WTC11 (cell line): Measurements from ENCODE around the gene ATP5F1D. TPM values are rescaled to one million over a fixed set of nuclear protein-coding genes. Genes with fewer than 3 reads are reported as not detected.

Source experiments
- ATAC-seq: fragments of 200-7000 bp; cut with Tn5 transposase; 2 replicates; pipeline ENCODE4 v1.10.0; 2021; ENCODE audit warnings: mild to moderate bottlenecking, moderate library complexity
- CTCF ChIA-PET: fragments of 300-600 bp; sonication (Branson Sonifier 250); formaldehyde crosslinking; loops from one replicate; lab custom pipeline; 2021; ENCODE audit warnings: antibody characterized with exemption; lab: Charles Lee
- POLR2A ChIA-PET: fragments of 350-600 bp; sonication (Branson Sonifier 250); formaldehyde crosslinking; loops from one replicate; lab custom pipeline; 2021; ENCODE audit warnings: antibody characterized with exemption; lab: Charles Lee
- DNase-seq: peaks from one replicate; pipeline ENCODE4 v3.0.0; 2021; ENCODE audit warnings: low spot score
- H3K27ac Mint-ChIP-seq: 2 replicates; pipeline ENCODE4 v1.8.0; 2021; ENCODE audit warnings: mixed read lengths
- H3K27me3 Mint-ChIP-seq: 2 replicates; pipeline ENCODE4 v1.8.0; 2021; ENCODE audit warnings: low read depth, mild to moderate bottlenecking, moderate library complexity, mixed read lengths
- H3K36me3 Mint-ChIP-seq: 2 replicates; pipeline ENCODE4 v1.8.0; 2021; ENCODE audit warnings: mixed read lengths
- H3K4me1 Mint-ChIP-seq: 2 replicates; pipeline ENCODE4 v1.8.0; 2022; ENCODE audit warnings: mixed read lengths
- H3K4me3 Mint-ChIP-seq: 2 replicates; pipeline ENCODE4 v1.8.0; 2021; ENCODE audit warnings: mild to moderate bottlenecking, moderate library complexity, mixed read lengths
- H3K9me3 Mint-ChIP-seq: 2 replicates; pipeline ENCODE4 v1.8.0; 2021; ENCODE audit warnings: mixed read lengths
- CREM ChIP-seq: sonication (generic); formaldehyde crosslinking; IDR thresholded peaks from 2 replicates; pipeline ENCODE4 v1.8.1; 2022; ENCODE audit warnings: mild to moderate bottlenecking, missing genetic modification reagents, moderate library complexity
- E2F4 ChIP-seq: sonication (generic); formaldehyde crosslinking; IDR thresholded peaks from 2 replicates; pipeline ENCODE4 v1.8.1; 2022; ENCODE audit warnings: low read depth, mild to moderate bottlenecking, moderate library complexity, missing genetic modification reagents, borderline replicate concordance
- MLX ChIP-seq: sonication (generic); formaldehyde crosslinking; IDR thresholded peaks from 2 replicates; pipeline ENCODE4 v1.8.1; 2023; ENCODE audit warnings: mild to moderate bottlenecking, missing genetic modification reagents, moderate library complexity
- MYBL2 ChIP-seq: sonication (generic); formaldehyde crosslinking; IDR thresholded peaks from 2 replicates; pipeline ENCODE4 v1.8.1; 2023; ENCODE audit warnings: mild to moderate bottlenecking, moderate library complexity, missing genetic modification reagents
- USF1 ChIP-seq: sonication (generic); formaldehyde crosslinking; IDR thresholded peaks from 2 replicates; pipeline ENCODE4 v1.8.0; 2022; ENCODE audit warnings: mild to moderate bottlenecking, missing genetic modification reagents
- total RNA-seq: library from RNA; stranded (reverse); gene quantifications from 3 replicates; pipeline ENCODE4 v1.2.3, GENCODE V29; 2021
- TF ChIP-seq, protein P1 (sequence below): sonication (generic); formaldehyde crosslinking; IDR thresholded peaks from 2 replicates; pipeline ENCODE4 v1.8.1; 2022; ENCODE audit warnings: low read depth, missing genetic modification reagents, borderline replicate concordance
- TF ChIP-seq, protein P2 (sequence below): sonication (generic); formaldehyde crosslinking; IDR thresholded peaks from 2 replicates; pipeline ENCODE4 v1.8.0; 2023; ENCODE audit warnings: mild to moderate bottlenecking, missing genetic modification reagents
- TF ChIP-seq, protein P3 (sequence below): sonication (generic); formaldehyde crosslinking; IDR thresholded peaks from 2 replicates; pipeline ENCODE4 v1.8.1; 2023; ENCODE audit warnings: mild to moderate bottlenecking, missing genetic modification reagents, borderline replicate concordance

Gene ATP5F1D
- total RNA-seq, 1 experiment from 2014 or later: 277 TPM

GRCh38 chr19:1216756-1217155, 24.8 kb upstream of the ATP5F1D start (continued):
- TF ChIP-seq, protein P1, sequence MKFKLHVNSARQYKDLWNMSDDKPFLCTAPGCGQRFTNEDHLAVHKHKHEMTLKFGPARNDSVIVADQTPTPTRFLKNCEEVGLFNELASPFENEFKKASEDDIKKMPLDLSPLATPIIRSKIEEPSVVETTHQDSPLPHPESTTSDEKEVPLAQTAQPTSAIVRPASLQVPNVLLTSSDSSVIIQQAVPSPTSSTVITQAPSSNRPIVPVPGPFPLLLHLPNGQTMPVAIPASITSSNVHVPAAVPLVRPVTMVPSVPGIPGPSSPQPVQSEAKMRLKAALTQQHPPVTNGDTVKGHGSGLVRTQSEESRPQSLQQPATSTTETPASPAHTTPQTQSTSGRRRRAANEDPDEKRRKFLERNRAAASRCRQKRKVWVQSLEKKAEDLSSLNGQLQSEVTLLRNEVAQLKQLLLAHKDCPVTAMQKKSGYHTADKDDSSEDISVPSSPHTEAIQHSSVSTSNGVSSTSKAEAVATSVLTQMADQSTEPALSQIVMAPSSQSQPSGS (CRISPR knock-in tag): no peak
- TF ChIP-seq USF1 (CRISPR knock-in tag): no peak

DNA sequence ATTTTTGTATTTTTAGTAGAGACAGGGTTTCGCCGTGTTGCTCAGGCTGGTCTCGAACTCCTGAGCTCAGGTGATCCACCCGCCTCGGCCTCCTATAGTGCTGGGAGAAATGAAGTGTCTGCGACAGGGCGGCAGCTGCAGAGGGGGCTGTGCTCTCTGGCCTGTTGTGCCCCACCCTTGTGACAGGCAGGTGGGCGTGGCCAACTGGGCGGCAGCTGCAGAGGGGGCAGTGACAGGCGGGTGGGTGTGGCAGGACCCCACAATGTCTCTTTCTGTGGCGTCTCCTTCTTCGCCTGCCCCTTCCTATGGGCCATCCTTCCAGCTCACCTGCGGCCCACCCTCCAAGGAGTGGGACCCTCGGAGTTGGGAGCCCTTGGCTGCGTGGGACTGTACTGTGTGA, 24.2 kb upstream of the ATP5F1D start:
- Mint-ChIP-seq H3K4me3 (no peak overlapping the region), H3K27ac (peak overlapping the region; percentile 78)

More for the DNA sequence above, 24.2 kb upstream of the ATP5F1D start:
- peaks cover 28% of the 10 kb centered on the region for H3K4me1 Mint-ChIP-seq
- ATAC-seq: peak; percentile 48
- no peaks in the 10 kb centered on the region for H3K27me3 Mint-ChIP-seq
- no peaks in the 10 kb centered on the region for H3K9me3 Mint-ChIP-seq
- H3K36me3 Mint-ChIP-seq: peaks cover 7% of the 10 kb centered on the region
- TF ChIP-seq, protein P2, sequence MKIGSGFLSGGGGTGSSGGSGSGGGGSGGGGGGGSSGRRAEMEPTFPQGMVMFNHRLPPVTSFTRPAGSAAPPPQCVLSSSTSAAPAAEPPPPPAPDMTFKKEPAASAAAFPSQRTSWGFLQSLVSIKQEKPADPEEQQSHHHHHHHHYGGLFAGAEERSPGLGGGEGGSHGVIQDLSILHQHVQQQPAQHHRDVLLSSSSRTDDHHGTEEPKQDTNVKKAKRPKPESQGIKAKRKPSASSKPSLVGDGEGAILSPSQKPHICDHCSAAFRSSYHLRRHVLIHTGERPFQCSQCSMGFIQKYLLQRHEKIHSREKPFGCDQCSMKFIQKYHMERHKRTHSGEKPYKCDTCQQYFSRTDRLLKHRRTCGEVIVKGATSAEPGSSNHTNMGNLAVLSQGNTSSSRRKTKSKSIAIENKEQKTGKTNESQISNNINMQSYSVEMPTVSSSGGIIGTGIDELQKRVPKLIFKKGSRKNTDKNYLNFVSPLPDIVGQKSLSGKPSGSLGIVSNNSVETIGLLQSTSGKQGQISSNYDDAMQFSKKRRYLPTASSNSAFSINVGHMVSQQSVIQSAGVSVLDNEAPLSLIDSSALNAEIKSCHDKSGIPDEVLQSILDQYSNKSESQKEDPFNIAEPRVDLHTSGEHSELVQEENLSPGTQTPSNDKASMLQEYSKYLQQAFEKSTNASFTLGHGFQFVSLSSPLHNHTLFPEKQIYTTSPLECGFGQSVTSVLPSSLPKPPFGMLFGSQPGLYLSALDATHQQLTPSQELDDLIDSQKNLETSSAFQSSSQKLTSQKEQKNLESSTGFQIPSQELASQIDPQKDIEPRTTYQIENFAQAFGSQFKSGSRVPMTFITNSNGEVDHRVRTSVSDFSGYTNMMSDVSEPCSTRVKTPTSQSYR (CRISPR knock-in tag): no peak
- TF ChIP-seq MYBL2 (no peak), E2F4 (CRISPR knock-in tag) (no peak), CREM (CRISPR knock-in tag) (no peak), MLX (CRISPR knock-in tag) (no peak)
- TF ChIP-seq, protein P3, sequence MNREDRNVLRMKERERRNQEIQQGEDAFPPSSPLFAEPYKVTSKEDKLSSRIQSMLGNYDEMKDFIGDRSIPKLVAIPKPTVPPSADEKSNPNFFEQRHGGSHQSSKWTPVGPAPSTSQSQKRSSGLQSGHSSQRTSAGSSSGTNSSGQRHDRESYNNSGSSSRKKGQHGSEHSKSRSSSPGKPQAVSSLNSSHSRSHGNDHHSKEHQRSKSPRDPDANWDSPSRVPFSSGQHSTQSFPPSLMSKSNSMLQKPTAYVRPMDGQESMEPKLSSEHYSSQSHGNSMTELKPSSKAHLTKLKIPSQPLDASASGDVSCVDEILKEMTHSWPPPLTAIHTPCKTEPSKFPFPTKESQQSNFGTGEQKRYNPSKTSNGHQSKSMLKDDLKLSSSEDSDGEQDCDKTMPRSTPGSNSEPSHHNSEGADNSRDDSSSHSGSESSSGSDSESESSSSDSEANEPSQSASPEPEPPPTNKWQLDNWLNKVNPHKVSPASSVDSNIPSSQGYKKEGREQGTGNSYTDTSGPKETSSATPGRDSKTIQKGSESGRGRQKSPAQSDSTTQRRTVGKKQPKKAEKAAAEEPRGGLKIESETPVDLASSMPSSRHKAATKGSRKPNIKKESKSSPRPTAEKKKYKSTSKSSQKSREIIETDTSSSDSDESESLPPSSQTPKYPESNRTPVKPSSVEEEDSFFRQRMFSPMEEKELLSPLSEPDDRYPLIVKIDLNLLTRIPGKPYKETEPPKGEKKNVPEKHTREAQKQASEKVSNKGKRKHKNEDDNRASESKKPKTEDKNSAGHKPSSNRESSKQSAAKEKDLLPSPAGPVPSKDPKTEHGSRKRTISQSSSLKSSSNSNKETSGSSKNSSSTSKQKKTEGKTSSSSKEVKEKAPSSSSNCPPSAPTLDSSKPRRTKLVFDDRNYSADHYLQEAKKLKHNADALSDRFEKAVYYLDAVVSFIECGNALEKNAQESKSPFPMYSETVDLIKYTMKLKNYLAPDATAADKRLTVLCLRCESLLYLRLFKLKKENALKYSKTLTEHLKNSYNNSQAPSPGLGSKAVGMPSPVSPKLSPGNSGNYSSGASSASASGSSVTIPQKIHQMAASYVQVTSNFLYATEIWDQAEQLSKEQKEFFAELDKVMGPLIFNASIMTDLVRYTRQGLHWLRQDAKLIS (CRISPR knock-in tag): no peak
- POLR2A ChIA-PET: interaction anchor here (0.6 to 1.2 kb wide), 4 partner anchors 56 to 196 kb away, joined by 3 to 6 read pairs (median 3); no protein-coding TSS in a partner anchor
- CTCF ChIA-PET: interaction anchor here (0.6 to 2.6 kb wide), 33 partner anchors 8 to 299 kb away, joined by 3 to 28 read pairs (median 4); partner anchors contain the start of genes ABCA7, ATP5F1D, CBARP and CIRBP
- DNase-seq: peak; percentile 65
